DOHH2 (cell line): Measurements from ENCODE around the gene MLXIP.
"Not testable (repeated sequence)": the region's sequence is repeated elsewhere in the genome, so short reads cannot be mapped to it uniquely, and the experiment has no call there.

ENCODE experiments used
- H3F3A ChIP-seq: fragments of 200-600 bp; sonication (generic), shearing (Covaris generic); 2 replicates; pipeline ENCODE4 v1.6.0; 2016; ENCODE audit warnings: antibody characterized with exemption, mild to moderate bottlenecking; ENCODE audit not compliant: control insufficient read depth, insufficient read depth
- H3K27ac ChIP-seq: fragments of 200-600 bp; sonication (generic); 2 replicates; pipeline ENCODE4 v1.5.1; 2014; ENCODE audit warnings: low read depth, mild to moderate bottlenecking, low read length, moderate library complexity
- H3K27me3 ChIP-seq: fragments of 200-600 bp; sonication (generic); 2 replicates; pipeline ENCODE4 v1.6.1; 2014; ENCODE audit warnings: mild to moderate bottlenecking, low read length, mixed read lengths; ENCODE audit not compliant: control insufficient read depth
- H3K36me3 ChIP-seq: fragments of 200-600 bp; sonication (generic); 2 replicates; pipeline ENCODE4 v1.6.1; 2014; ENCODE audit warnings: mild to moderate bottlenecking, low read length, moderate library complexity, mixed read lengths; ENCODE audit not compliant: control insufficient read depth
- H3K4me1 ChIP-seq: fragments of 200-600 bp; sonication (generic); 2 replicates; pipeline ENCODE4 v1.6.1; 2014; ENCODE audit warnings: mild to moderate bottlenecking, low read length, mixed read lengths; ENCODE audit not compliant: control insufficient read depth
- H3K4me2 ChIP-seq: fragments of 200-600 bp; sonication (generic); 2 replicates; pipeline ENCODE4 v1.6.0; 2014; ENCODE audit warnings: mild to moderate bottlenecking, low read length, moderate library complexity
- H3K4me3 ChIP-seq: fragments of 200-600 bp; sonication (generic); 2 replicates; pipeline ENCODE4 v1.5.1; 2014; ENCODE audit warnings: mild to moderate bottlenecking, low read length, mixed read lengths
- H3K79me2 ChIP-seq: fragments of 200-600 bp; sonication (generic); 2 replicates; pipeline ENCODE4 v1.6.1; 2014; ENCODE audit warnings: mild to moderate bottlenecking, low read length, mixed read lengths; ENCODE audit not compliant: control insufficient read depth
- H3K9me2 ChIP-seq: fragments of 200-600 bp; sonication (generic); replicated peaks from 2 replicates; pipeline ENCODE4 v1.6.1; 2014; ENCODE audit warnings: mild to moderate bottlenecking, low read length, mixed read lengths; ENCODE audit not compliant: control insufficient read depth
- H3K9me3 ChIP-seq: fragments of 200-600 bp; sonication (generic); 2 replicates; pipeline ENCODE4 v1.6.1; 2014; ENCODE audit warnings: antibody characterized with exemption, low read length, mixed read lengths; ENCODE audit not compliant: control insufficient read depth, insufficient read depth
- H4K20me1 ChIP-seq: fragments of 200-600 bp; sonication (generic); 2 replicates; pipeline ENCODE4 v1.6.0; 2014; ENCODE audit warnings: low read depth, mild to moderate bottlenecking, antibody characterized with exemption, low read length, moderate library complexity; ENCODE audit not compliant: control insufficient read depth, insufficient read depth
- CTCF ChIP-seq: fragments of 200-600 bp; sonication (generic); IDR thresholded peaks from one replicate; pipeline ENCODE4 v1.5.1; 2014; ENCODE audit warnings: antibody characterized with exemption, mild to moderate bottlenecking, low read depth, low read length; ENCODE audit not compliant: poor library complexity, severe bottlenecking
- EZH2phosphoT487 ChIP-seq: fragments of 200-600 bp; sonication (generic); IDR thresholded peaks from 2 replicates; pipeline ENCODE4 v1.6.1; 2017; ENCODE audit warnings: borderline replicate concordance, mild to moderate bottlenecking, antibody characterized with exemption, low read length, moderate library complexity, mixed read lengths

Gene MLXIP

DNA sequence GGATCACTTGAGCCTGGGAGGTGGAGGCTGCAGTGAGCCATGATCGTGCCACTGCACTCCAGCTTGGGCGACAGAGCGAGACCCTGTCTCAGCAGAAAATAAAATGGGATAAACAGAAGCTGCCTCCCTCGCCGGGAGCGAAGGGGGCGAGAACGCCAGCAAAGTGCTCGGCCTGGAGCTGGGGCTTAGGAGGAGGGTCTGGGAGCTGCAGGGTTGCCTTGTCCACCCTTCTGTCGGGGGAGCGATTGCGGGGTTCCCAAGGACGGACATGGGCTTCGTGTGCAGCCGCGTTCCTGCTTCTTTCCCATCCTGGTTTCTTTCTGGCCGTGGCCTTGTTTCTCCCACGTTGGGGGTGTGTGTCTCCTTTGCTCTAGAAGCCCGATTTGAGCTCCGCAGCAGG, 27.9 kb upstream of the MLXIP start:
- peaks cover 26% of the 10 kb centered on the region for H3F3A ChIP-seq
- no peak overlapping the region for H3K4me3 ChIP-seq
- no peak overlapping the region for H3K4me2 ChIP-seq
- no peaks in the 10 kb centered on the region for H3K9me3 ChIP-seq
- H3K79me2 ChIP-seq, result peaks cover 28% of the 10 kb centered on the region
- TF ChIP-seq EZH2phosphoT487, result no peak
- no peaks in the 10 kb centered on the region for H3K27me3 ChIP-seq
- H4K20me1 ChIP-seq, result peaks cover 11% of the 10 kb centered on the region; the same call in 1 of the 2 replicates
- peaks cover 79% of the 10 kb centered on the region for H3K36me3 ChIP-seq
- no peaks in the 10 kb centered on the region for H3K9me2 ChIP-seq
- no peaks in the 10 kb centered on the region for H3K4me1 ChIP-seq
- no peak overlapping the region for H3K27ac ChIP-seq

- no peak overlapping the region for H3K4me3 ChIP-seq
- H3F3A ChIP-seq, result peaks cover 25% of the 10 kb centered on the region
- H3K4me1 ChIP-seq, result no peaks in the 10 kb centered on the region
- no peak overlapping the region for H3K27ac ChIP-seq
- no peaks in the 10 kb centered on the region for H3K9me3 ChIP-seq
- H4K20me1 ChIP-seq, result peaks cover 16% of the 10 kb centered on the region; the same call in 1 of the 2 replicates
- H3K36me3 ChIP-seq, result peaks cover 79% of the 10 kb centered on the region
- no peaks in the 10 kb centered on the region for H3K27me3 ChIP-seq
- TF ChIP-seq EZH2phosphoT487 (no peak), CTCF (no peak)
- peaks cover 23% of the 10 kb centered on the region for H3K79me2 ChIP-seq
- no peaks in the 10 kb centered on the region for H3K9me2 ChIP-seq
- no peak overlapping the region for H3K4me2 ChIP-seq
These were observed 27.2 kb upstream of the MLXIP start for GRCh38 chr12:122051231-122051876.

- Histone ChIP-seq H3K4me1 (no peaks in the 10 kb centered on the region), H3K9me3 (no peaks in the 10 kb centered on the region), H3F3A (peaks cover 28% of the 10 kb centered on the region), H3K27me3 (no peaks in the 10 kb centered on the region), H3K27ac (no peak overlapping the region), H3K79me2 (peaks cover 23% of the 10 kb centered on the region), H3K4me3 (no peak overlapping the region), H3K4me2 (no peak overlapping the region), H3K9me2 (no peaks in the 10 kb centered on the region), H4K20me1 (peaks cover 17% of the 10 kb centered on the region; the same call in 1 of the 2 replicates), H3K36me3 (peaks cover 81% of the 10 kb centered on the region)
- TF ChIP-seq CTCF (no peak), EZH2phosphoT487 (no peak)
These were observed 26.3 kb upstream of the MLXIP start for GRCh38 chr12:122052285-122052684.

- Histone ChIP-seq H3K36me3 (peaks cover 86% of the 10 kb centered on the region), H3K9me3 (no peaks in the 10 kb centered on the region), H3F3A (peaks cover 43% of the 10 kb centered on the region), H3K9me2 (no peaks in the 10 kb centered on the region), H3K4me1 (no peaks in the 10 kb centered on the region), H3K4me2 (no peak overlapping the region), H3K79me2 (peaks cover 14% of the 10 kb centered on the region), H3K27me3 (no peaks in the 10 kb centered on the region), H3K27ac (no peak overlapping the region), H3K4me3 (no peak overlapping the region), H4K20me1 (peaks cover 17% of the 10 kb centered on the region; the same call in 1 of the 2 replicates)
- no peak for TF ChIP-seq EZH2phosphoT487
- TF ChIP-seq CTCF, result no peak
These were observed 23.6 kb upstream of the MLXIP start for GRCh38 chr12:122054842-122055520.

DNA sequence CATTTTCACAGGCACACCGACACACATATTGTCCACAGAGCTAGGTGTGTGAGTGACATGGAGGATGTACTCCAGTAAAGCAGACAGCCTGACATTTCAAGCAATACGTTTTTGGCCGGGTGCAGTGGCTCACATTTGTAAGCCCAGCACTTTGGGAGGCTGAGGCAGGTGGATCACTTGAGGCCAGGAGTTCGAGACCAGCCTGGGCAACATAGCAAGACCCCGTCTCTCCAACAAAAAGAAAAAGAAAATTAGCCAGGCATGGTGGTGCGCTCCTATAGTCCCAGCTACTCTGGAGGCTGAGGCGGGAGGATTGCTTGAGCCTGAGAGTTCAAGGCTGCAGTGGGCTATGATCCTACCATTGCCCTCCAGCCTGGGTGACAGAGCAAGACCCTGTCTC, 22.1 kb upstream of the MLXIP start:
- H3K9me3 ChIP-seq, H3K4me3 ChIP-seq, H3K27me3 ChIP-seq, H3K4me1 ChIP-seq, H3K4me2 ChIP-seq, H3K27ac ChIP-seq, H3K9me2 ChIP-seq: not testable (repeated sequence)
- H3F3A ChIP-seq, result peaks cover 50% of the 10 kb centered on the region
- H3K79me2 ChIP-seq, result peaks cover 10% of the 10 kb centered on the region
- peaks cover 85% of the 10 kb centered on the region for H3K36me3 ChIP-seq
- H4K20me1 ChIP-seq, result peaks cover 17% of the 10 kb centered on the region; the same call in 1 of the 2 replicates
